ENCODE data around the gene PLAGL1.

Gene PLAGL1

DNA sequence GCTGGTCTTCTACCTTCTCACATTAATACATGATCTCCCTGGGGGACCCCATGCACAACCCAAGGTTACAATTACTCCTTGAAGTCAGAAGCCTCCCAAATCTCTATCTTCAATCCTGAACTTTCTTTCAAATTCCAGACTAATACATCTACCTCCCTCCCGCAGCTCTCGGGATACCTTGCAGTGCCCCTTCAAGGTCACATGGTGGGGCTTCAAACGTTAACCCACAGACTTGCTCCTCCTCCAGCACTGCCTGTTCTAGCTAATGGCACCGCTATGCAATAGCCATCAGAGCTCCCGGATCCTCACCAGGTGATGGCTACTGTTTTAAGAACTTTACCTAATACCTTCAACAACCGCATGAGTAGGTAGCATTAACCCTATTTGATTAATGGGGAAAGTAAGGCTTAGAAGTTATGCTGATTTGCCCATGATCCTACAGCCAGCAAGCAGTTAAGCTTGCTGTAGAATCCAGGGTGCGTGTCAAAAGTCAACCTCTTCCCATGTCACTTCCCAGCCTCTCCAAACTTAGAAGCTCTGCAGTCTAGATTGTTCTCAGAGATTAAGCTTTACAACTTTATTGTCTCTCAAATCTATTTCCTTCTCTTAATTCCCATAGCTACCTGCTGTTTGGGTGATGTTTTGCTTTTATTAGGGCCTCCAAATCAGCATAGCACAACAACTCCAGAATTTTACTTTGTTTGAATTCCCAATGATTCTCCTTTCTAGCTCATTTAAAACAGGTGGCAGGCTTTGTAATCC is 44.7 kb downstream of the PLAGL1 start:
- Histone ChIP-seq H3K36me3 (peaks cover 0 to 8% (median 0%) of the 10 kb centered on the region in 11 experiments; a peak in 1 of 22 replicates), H3K4me2 (no peak overlapping the region), H3K4me1 (peaks cover 0 to 17% (median 0%) of the 10 kb centered on the region in 10 experiments; a peak in 2 of 20 replicates), H3K27ac (no peak overlapping the region), H4K20me1 (no peaks in the 10 kb centered on the region), H3K9me3 (replicated peaks in 1 of 11) (no peaks in the 10 kb centered on the region), H3K9ac (no peak overlapping the region), H3K27me3 (no peaks in the 10 kb centered on the region), H3K4me3 (no peak overlapping the region)
- no peak for TF ChIP-seq Cebpa-rat (IDR thresholded peaks at IDR 0.05)

DNA sequence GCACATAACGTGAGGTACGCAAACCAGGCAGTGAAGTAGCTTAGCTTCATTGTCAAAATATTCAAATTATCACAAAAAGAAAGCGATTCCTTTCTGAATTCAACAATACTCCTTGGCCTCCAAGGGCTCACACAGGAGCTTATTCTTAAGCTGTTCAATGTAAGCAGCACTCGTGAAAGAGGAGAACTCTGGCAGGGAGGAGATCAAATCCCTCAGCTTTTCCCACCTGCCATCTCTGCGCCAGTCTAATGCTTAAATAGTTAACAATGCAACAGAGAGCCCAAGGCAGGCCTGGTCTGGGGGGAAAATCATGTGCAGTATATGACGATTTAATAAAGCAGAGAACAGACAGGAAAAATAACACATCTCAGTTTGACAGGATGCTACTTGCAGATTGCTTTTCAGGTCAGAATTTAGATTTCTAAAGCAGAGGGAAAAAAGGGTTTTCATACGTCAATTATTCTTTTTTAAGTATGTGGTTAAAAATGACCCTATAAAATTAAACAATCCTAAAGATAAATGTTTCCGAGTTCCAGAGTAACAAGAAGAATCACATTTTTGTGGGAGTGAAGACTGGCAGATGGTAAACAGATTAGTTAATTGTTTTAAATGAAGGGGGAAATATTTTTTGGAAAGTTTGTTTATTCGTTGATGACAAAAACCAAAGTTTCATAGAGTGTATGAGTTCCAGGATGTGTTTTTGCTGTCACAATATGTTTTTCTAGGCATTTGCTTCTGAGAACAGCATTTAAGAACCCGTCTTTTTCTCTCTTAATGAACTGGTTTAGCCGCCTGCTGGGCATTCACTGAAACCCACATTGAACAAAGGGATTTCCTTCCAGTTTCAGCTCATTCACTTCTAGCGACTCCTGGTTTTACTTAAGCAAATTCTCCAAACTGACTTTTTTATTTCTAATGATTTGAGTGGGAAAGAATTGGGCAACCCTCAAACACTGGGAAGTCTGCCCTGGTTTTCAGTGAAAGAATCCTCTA is 45.9 kb downstream of the PLAGL1 start:
- H3K4me3 ChIP-seq: no peak overlapping the region
- no peak overlapping the region for H3K4me2 ChIP-seq
- H3K36me3 ChIP-seq: peaks cover 0 to 8% (median 0%) of the 10 kb centered on the region in 11 experiments; a peak in 1 of 22 replicates
- no peaks in the 10 kb centered on the region for H3K27me3 ChIP-seq
- H4K20me1 ChIP-seq: no peaks in the 10 kb centered on the region
- no peak overlapping the region for H3K27ac ChIP-seq
- no peak for TF ChIP-seq Cebpa-rat (IDR thresholded peaks at IDR 0.05)
- no peak overlapping the region for H3K9ac ChIP-seq
- H3K9me3 ChIP-seq (replicated peaks in 1 of 11): no peaks in the 10 kb centered on the region
- H3K4me1 ChIP-seq: peaks cover 0 to 17% (median 0%) of the 10 kb centered on the region in 10 experiments; a peak in 2 of 20 replicates

DNA sequence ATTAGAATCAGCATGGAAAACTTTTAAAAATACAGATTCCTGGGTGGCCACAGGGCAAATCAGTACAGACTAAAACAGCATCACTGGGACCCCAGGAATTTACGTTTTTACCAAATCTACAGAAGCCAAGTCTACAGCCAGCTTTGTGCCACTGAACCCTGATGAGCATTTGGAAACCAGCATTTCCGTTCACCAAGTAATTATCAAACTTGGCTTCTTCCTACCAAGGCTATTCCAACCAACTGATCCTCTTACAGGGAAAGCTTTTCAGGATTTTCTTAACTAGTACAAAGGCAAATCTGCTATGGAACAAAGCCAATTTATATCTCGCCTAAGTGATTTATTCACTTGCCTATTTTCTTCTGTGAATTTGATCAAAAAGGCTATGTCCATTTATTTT is 47.0 kb downstream of the PLAGL1 start:
- no peaks in the 10 kb centered on the region for H4K20me1 ChIP-seq
- H3K27me3 ChIP-seq: no peaks in the 10 kb centered on the region
- peaks cover 0 to 8% (median 0%) of the 10 kb centered on the region in 11 experiments; a peak in 1 of 22 replicates for H3K36me3 ChIP-seq
- H3K9ac ChIP-seq: no peak overlapping the region
- no peak overlapping the region for H3K27ac ChIP-seq
- H3K9me3 ChIP-seq (replicated peaks in 1 of 11): no peaks in the 10 kb centered on the region
- H3K4me3 ChIP-seq: no peak overlapping the region
- H3K4me2 ChIP-seq: no peak overlapping the region
- peaks cover 0 to 9% (median 0%) of the 10 kb centered on the region in 10 experiments; a peak in 2 of 20 replicates for H3K4me1 ChIP-seq
- no peak for TF ChIP-seq Cebpa-rat (IDR thresholded peaks at IDR 0.05)

DNA sequence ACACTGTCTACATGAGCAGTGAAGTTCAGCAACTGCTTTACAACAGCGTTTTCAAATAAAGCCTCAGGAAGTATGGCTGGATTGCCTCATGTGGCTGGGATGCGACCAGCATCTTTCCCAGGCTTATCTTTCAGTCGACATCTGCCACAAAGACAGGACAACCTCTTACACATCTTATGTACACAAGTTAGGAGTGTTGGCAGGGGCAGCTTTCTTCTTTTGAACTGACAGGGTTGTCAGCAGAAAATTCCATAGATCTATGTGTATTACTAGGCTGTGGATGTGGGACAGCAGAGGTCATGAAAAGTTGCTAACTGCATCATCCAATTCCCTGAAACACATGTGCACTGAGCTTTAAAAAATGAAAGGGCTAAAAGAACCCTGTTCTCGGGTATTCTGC is 48.1 kb downstream of the PLAGL1 start:
- Histone ChIP-seq H3K4me3 (no peak overlapping the region), H4K20me1 (no peaks in the 10 kb centered on the region), H3K4me2 (no peak overlapping the region), H3K9me3 (replicated peaks in 1 of 11) (no peaks in the 10 kb centered on the region), H3K9ac (no peak overlapping the region), H3K27ac (no peak overlapping the region), H3K27me3 (no peaks in the 10 kb centered on the region), H3K36me3 (0 out of 22 replicates have a peak, but pooled peaks cover 0 to 1% (median 0%) of the 10 kb centered on the region in 11 experiments), H3K4me1 (no peaks in the 10 kb centered on the region)
- TF ChIP-seq Cebpa-rat (IDR thresholded peaks at IDR 0.05): no peak

DNA sequence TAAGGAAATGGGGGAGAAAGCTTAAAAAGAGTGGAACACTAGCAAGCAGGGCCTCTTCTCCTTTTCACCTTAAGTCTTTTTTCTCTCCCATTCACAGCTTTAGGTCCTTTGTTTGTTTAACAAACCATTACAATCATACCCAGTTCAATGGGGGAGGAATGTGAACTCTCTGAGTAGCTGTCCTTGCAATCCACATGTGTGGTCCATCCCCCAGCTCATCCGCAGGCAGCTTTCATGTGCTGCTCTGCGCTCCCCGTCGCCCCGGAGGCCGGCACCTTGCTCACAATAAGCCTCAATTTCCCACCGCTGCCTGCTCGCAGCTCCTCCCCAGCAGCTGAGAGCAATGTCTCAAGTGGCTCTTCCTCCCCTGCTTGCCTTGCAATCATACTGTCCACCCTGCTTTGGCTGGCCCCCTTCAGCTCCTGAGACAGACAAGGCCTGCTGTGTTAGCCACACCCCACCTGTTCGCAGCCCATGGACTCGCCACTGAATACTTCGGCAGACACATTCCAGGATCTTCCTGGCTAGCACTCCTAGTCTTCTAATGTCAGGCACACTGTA is 49.1 kb downstream of the PLAGL1 start:
- Histone ChIP-seq H3K4me3 (no peak overlapping the region), H3K9ac (no peak overlapping the region), H3K4me2 (no peak overlapping the region), H3K36me3 (no peaks in the 10 kb centered on the region), H3K4me1 (no peaks in the 10 kb centered on the region), H3K9me3 (replicated peaks in 1 of 11) (no peaks in the 10 kb centered on the region), H4K20me1 (no peaks in the 10 kb centered on the region), H3K27ac (no peak overlapping the region), H3K27me3 (no peaks in the 10 kb centered on the region)
- TF ChIP-seq Cebpa-rat (IDR thresholded peaks at IDR 0.05): no peak

DNA sequence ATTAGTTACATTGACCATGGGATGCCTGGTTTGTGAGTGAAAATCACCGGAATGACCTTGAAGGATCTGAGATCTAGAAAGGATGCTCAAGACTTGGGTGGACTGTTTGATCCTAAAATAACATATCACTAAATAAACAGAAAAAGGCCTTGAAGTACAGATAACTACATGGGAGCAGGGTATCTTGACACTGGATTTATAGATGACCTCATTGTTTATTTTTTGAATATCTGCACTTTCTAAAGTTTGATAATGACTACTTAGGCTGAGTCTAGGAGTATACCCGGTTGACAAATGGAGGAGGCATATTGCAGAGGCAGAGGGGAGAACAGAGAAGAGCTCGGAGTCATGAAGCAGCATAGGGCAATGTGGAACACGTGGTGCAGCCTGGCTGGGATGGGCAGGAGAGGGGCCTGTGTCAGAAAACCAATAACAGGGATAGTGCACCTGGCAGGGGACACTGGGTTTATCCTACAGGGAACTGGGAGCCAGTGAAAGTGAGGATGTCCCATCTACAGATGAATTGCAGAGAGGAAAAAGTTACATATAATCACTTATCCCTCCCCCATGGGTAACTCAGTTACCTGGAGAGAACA is 50.3 kb downstream of the PLAGL1 start:
- H3K9ac ChIP-seq: no peak overlapping the region
- no peaks in the 10 kb centered on the region for H3K36me3 ChIP-seq
- H3K4me2 ChIP-seq: no peak overlapping the region
- no peak for TF ChIP-seq Cebpa-rat (IDR thresholded peaks at IDR 0.05)
- no peak overlapping the region for H3K4me3 ChIP-seq
- no peak overlapping the region for H3K27ac ChIP-seq
- H3K27me3 ChIP-seq: no peaks in the 10 kb centered on the region
- peaks cover 0 to under 1% (median 0%) of the 10 kb centered on the region in 10 experiments; a peak in 3 of 20 replicates for H3K4me1 ChIP-seq
- no peaks in the 10 kb centered on the region for H3K9me3 ChIP-seq (replicated peaks in 1 of 11)
- no peaks in the 10 kb centered on the region for H4K20me1 ChIP-seq

DNA sequence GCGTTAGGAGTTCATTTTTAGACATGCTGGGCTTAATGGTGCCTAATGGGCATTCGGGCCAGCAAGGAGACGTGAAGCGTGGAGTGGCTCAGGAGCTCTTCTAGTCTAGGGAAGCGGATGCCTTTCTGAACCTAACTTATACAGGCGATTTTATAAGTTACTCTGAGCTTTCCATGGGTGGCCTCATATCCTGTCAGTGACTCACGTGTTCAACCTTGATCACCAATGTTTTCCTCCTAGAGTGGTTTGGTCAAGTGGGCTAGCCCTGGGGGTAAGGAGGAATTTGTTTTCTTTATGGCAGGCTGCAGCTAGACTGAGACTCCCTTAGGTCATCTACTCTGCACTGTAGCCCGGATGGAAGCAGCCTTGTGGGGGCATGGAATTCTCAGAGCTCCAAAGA is 52.1 kb downstream of the PLAGL1 start:
- TF ChIP-seq Cebpa-rat (IDR thresholded peaks at IDR 0.05): no peak
- Histone ChIP-seq H3K4me1 (peaks cover 0 to 9% (median 6%) of the 10 kb centered on the region in 10 experiments; a peak in 10 of 20 replicates), H3K27me3 (no peaks in the 10 kb centered on the region), H3K4me3 (no peak overlapping the region), H3K27ac (no peak overlapping the region), H3K9me3 (replicated peaks in 1 of 11) (no peaks in the 10 kb centered on the region), H3K9ac (no peak overlapping the region), H3K36me3 (no peaks in the 10 kb centered on the region), H3K4me2 (no peak overlapping the region), H4K20me1 (no peaks in the 10 kb centered on the region)

DNA sequence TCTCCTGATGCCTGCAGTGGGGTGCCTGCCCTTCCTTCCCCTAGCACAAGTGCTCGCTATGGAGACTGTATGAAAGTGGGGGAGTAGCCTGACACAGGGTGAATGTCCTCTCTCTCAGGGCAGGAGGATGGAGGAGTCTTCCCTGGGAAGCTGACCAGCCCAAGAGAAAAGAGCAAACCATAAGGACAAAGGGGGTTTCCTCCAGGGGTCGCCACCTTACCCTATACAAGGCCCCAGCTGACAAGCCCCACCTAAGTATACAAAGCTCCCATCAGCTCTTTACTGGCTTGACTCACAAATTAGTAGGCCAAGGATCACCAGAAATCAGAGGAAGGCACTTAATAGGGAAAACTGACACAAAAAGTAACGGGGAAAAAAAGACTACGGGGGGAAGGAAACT is 54.1 kb downstream of the PLAGL1 start:
- no peak overlapping the region for H3K4me2 ChIP-seq
- no peaks in the 10 kb centered on the region for H3K9me3 ChIP-seq (replicated peaks in 1 of 11)
- no peaks in the 10 kb centered on the region for H4K20me1 ChIP-seq
- H3K27ac ChIP-seq: no peak overlapping the region
- peaks cover 0 to 9% (median 6%) of the 10 kb centered on the region in 10 experiments; a peak in 10 of 20 replicates for H3K4me1 ChIP-seq
- H3K27me3 ChIP-seq: no peaks in the 10 kb centered on the region
- no peak overlapping the region for H3K4me3 ChIP-seq
- no peak overlapping the region for H3K9ac ChIP-seq
- no peak for TF ChIP-seq Cebpa-rat (IDR thresholded peaks at IDR 0.05)
- H3K36me3 ChIP-seq: no peaks in the 10 kb centered on the region

All from BLaER1 treated with 17β-estradiol and CSF1 and Interleukin-3, amounts not matched to agents 10 nM and 100 nM (cell line).